Adrenal gland (tissue), 12 donors: ENCODE data around the gene MINDY4. TPM values are rescaled to one million over a fixed set of nuclear protein-coding genes. Genes with fewer than 3 reads are reported as not detected.

Experiments used
- DNase-seq, 7 donors: peaks; one replicate each; pipeline ENCODE4 v3.0.0-alpha.2; 2019 to 2020
- H3K27ac ChIP-seq, 5 donors: fragments of 200-600 bp; sonication (generic) in 4 of 5; 1 replicate in 3 of 5; 2 replicates in 2 of 5; pipeline versions ENCODE4 v1.5.1 to v1.8.0; 2016 to 2020; ENCODE audit warnings: mild to moderate bottlenecking in 1 of 5
- H3K27me3 ChIP-seq: fragments of 200-600 bp; 2 replicates; pipeline ENCODE4 v1.8.0; 2021
- H3K36me3 ChIP-seq, 2 donors: fragments of 200-600 bp; replicated peaks in 1 of 2; 1 replicate in 1 of 2; 2 replicates in 1 of 2; pipeline versions ENCODE4 v1.5.1 to v1.8.0; 2018 to 2022
- H3K4me1 ChIP-seq, 2 donors: fragments of 200-600 bp; replicated peaks in 1 of 2; 1 replicate in 1 of 2; 2 replicates in 1 of 2; pipeline versions ENCODE4 v1.5.1 to v1.8.0; 2018 to 2021
- H3K4me3 ChIP-seq, 4 donors: fragments of 200-600 bp; sonication (generic) in 3 of 4; one replicate each; pipeline ENCODE4 v1.5.1; 2016 to 2018
- H3K9me3 ChIP-seq, 3 donors: fragments of 200-600 bp; sonication (generic) in 1 of 3; replicated peaks in 1 of 3; 1 replicate in 2 of 3; 2 replicates in 1 of 3; pipeline versions ENCODE4 v1.5.1 to v1.8.0; 2016 to 2021
- POLR2A ChIP-seq, 2 donors: fragments of 450-650 bp; IDR thresholded peaks; one replicate each; pipeline ENCODE4 v1.6.1; 2017; ENCODE audit warnings: antibody characterized with exemption in 2 of 2, mild to moderate bottlenecking in 2 of 2, moderate library complexity in 1 of 2
- WGBS, 4 donors: extraction: QIAGEN DNeasy Blood & Tissue Kit in 2 of 4; methylation state at CpG; one replicate each; pipeline versions ENCODE4 v1.1.5 to v1.1.7; 2013 to 2017; 5-methylcytosine and 5-hydroxymethylcytosine counted together
- intact Hi-C, 2 donors: fragments of 100-400 bp; cut with DNase I; formaldehyde crosslinking; loops; one replicate each; pipeline versions ENCODE4 v1.14.1 to v1.15.0; 2022 to 2023
- polyA plus RNA-seq, 3 donors: library from polyadenylated mRNA; stranded (reverse); fragments of 200-250 nt in 2 of 3; fragments of 350-450 nt in 1 of 3; fragmentation: Illumina TruSeq in 1 of 3; extraction: RNeasy Lipid Tissue Mini Kit (QIAGEN cat#74804) in 1 of 3; gene quantifications; one replicate each; pipeline ENCODE4 v1.2.3, GENCODE V29; 2013 to 2014
- total RNA-seq, 9 donors: library from RNA; depleted of rRNA in 4 of 9; stranded (reverse); fragments of >200 nt in 4 of 9; fragments of 120-200 nt in 1 of 9; fragmentation: NEBNext Ultra II Directional in 1 of 9; extraction: Animal tissue kit (Norgen Biotek cat#: 25700) in 1 of 9; gene quantifications; one replicate each; pipeline versions ENCODE4 v1.1.0 to v1.2.4, GENCODE V29; 2013 to 2023
- TF ChIP-seq, protein P1 (sequence below), 6 experiments: fragments of 450-650 bp in 4 of 6; fragments of 200-600 bp in 2 of 6; sonication (generic) in 1 of 6; IDR thresholded peaks; 1 replicate in 5 of 6; 2 replicates in 1 of 6; pipeline versions ENCODE4 v1.5.1 to v1.8.0; 2016 to 2021; ENCODE audit warnings: antibody characterized with exemption in 6 of 6, mild to moderate bottlenecking in 2 of 6, moderate library complexity in 1 of 6
- donor health status: healthy with polysubstance abuse.
- donor health status: Bipolar disorder and iron deficiency.
- donor health status: DM: yes; HTN: yes; CAD: no.
- donor health status: DM: no; HTN: no; CAD: no.
- donor health status: DM: no; HTN: no; CAD: no.
- donor health status: DM: yes; HTN: yes; CAD: no.

The MINDY4 gene
- total and polyA plus RNA-seq, 12 donors: 4.8 to 19.9 (median 7.3) TPM

DNA sequence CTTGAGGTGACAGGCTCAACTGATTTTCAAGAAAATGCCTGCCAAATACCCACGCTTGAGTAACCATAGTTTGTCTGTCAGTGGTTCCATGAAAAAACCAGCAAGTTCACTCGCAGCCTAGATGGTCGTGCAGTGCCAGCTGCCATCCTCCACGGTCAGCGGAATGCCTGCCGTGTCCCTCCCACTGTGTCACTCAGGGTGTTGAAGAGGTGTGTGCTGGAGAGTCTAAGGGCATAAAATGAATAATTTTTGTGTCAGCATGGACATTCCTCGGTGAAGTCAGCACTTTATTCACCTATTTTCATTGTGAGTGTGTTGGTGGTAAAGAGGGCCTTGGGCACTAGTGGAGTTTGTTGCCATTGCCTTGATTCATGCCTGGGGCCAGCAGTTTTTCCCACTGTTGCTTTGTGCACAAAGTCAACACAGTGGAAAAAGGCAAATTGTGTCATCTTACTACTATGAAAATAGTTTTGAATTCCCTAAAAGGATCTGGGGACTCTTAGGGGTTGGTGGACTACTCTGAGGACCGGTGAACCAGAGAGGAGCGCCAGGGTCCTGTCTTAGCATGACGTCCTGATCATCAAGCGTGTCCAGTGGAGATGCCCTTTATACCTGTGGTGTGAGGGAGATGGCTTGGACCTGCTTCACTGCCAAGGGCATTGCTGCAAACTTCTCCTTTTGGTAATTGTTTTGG lies 17.6 kb downstream of the MINDY4 start:
- Histone ChIP-seq H3K27me3 (no peaks in the 10 kb centered on the region), H3K4me1 (no peaks in the 10 kb centered on the region), H3K4me3 (no peak overlapping the region), H3K9me3 (no peaks in the 10 kb centered on the region), H3K27ac (peak overlapping the region in 1 of 5 donors; percentile 21), H3K36me3 (peaks cover 0 to 19% of the 10 kb centered on the region in 2 donors)
- 65 to 96% (median 80%) methylated on average over 11 of the region's 11 CpGs for WGBS, 4 donors
- no peak for TF ChIP-seq POLR2A (IDR thresholded peaks at IDR 0.05)
- TF ChIP-seq, protein P1, sequence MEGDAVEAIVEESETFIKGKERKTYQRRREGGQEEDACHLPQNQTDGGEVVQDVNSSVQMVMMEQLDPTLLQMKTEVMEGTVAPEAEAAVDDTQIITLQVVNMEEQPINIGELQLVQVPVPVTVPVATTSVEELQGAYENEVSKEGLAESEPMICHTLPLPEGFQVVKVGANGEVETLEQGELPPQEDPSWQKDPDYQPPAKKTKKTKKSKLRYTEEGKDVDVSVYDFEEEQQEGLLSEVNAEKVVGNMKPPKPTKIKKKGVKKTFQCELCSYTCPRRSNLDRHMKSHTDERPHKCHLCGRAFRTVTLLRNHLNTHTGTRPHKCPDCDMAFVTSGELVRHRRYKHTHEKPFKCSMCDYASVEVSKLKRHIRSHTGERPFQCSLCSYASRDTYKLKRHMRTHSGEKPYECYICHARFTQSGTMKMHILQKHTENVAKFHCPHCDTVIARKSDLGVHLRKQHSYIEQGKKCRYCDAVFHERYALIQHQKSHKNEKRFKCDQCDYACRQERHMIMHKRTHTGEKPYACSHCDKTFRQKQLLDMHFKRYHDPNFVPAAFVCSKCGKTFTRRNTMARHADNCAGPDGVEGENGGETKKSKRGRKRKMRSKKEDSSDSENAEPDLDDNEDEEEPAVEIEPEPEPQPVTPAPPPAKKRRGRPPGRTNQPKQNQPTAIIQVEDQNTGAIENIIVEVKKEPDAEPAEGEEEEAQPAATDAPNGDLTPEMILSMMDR (IDR thresholded peaks at IDR 0.05): no peak
- intact Hi-C loops: no loop called here
- no peak for DNase-seq

DNA sequence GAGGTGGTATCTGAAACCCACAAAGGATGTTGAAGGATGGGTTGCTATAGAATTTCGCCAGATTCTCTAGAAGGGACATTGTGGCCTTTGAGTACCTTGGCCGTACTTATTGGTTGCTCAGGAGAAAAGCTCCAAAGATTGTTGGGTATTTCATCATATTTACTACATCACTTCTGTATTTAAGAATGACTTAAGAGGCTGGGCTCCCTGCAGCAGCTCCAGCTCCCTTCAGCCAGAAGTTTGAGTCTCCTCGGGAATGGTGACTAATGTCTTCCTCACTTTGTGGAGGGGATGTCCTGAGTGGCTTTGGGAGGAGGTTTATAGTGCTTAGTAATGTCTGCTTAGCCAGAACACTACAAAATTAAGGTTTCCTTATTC lies 18.1 kb downstream of the MINDY4 start:
- intact Hi-C loops: no loop called here
- 68 to 85% (median 72%) methylated on average over 3 of the region's 3 CpGs for WGBS, 4 donors
- H3K27me3 ChIP-seq: no peaks in the 10 kb centered on the region
- H3K36me3 ChIP-seq: peaks cover 0 to 21% of the 10 kb centered on the region in 2 donors
- H3K4me3 ChIP-seq: no peak overlapping the region
- no peaks in the 10 kb centered on the region for H3K4me1 ChIP-seq
- peak overlapping the region in 2 of 5 donors; percentile 9 to 21 for H3K27ac ChIP-seq
- DNase-seq: no peak
- no peaks in the 10 kb centered on the region for H3K9me3 ChIP-seq
- TF ChIP-seq, protein P1 (IDR thresholded peaks at IDR 0.05): no peak

DNA sequence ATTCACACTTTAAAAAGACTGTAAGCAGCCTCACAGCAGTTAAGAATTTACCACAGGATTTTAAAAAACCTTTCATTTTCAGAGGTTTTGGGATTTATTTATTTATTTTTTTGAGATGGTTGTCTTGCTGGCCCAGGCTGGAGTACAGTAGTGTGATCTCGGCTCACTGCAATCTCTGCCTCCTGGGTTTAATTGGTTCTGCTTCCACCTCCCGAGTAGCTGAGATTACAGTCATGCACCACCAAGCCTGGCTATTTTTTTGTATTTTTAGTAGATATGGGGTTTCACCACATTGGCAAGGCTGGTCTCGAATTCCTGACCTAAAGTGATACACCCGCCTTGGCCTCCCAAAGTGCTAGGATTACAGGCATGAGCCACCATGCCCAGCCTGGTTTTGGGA lies 19.1 kb downstream of the MINDY4 start:
- Histone ChIP-seq H3K27me3 (no peaks in the 10 kb centered on the region), H3K4me1 (no peaks in the 10 kb centered on the region), H3K36me3 (peaks cover 0 to 21% of the 10 kb centered on the region in 2 donors), H3K27ac (no peak overlapping the region), H3K4me3 (no peak overlapping the region), H3K9me3 (no peaks in the 10 kb centered on the region)
- intact Hi-C loops: no loop called here
- WGBS, 4 donors: 88 to 97% (median 92%) methylated on average over 4 of the region's 4 CpGs
- TF ChIP-seq, protein P1 (IDR thresholded peaks at IDR 0.05): no peak
- TF ChIP-seq POLR2A (IDR thresholded peaks at IDR 0.05): no peak
- DNase-seq: no peak

DNA sequence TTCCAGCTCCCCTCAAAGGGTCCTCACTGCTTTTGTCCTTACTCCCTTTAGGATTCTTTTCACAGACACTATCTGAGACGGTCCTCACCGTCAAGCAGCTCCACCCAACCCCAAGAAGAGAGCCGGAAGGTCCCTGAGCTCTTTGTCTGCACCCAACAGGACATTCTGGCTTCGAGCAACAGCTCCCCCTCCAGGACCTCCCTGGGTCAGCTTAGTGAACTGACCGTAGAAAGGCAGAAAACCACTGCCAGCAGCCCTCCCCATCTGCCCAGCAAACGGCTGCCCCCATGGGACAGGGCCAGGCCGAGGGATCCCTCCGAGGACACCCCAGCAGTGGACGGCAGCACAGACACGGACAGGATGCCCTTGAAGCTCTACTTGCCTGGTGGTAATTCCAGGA lies 19.9 kb downstream of the MINDY4 start:
- H3K4me3 ChIP-seq: no peak overlapping the region
- DNase-seq: no peak
- intact Hi-C loops: no loop called here
- 72 to 81% (median 78%) methylated on average over 4 to 10 of the region's 10 CpGs for WGBS, 4 donors
- no peak for TF ChIP-seq POLR2A (IDR thresholded peaks at IDR 0.05)
- TF ChIP-seq, protein P1 (IDR thresholded peaks at IDR 0.05): no peak
- no peaks in the 10 kb centered on the region for H3K9me3 ChIP-seq
- no peak overlapping the region for H3K27ac ChIP-seq
- no peaks in the 10 kb centered on the region for H3K4me1 ChIP-seq
- H3K27me3 ChIP-seq: no peaks in the 10 kb centered on the region
- peaks cover 0 to 16% of the 10 kb centered on the region in 2 donors for H3K36me3 ChIP-seq
